PC-9 (cell line): ENCODE data around the gene FHDC1.

Experiments
- EZH2 ChIP-seq: fragments of 200-600 bp; sonication (generic); IDR thresholded peaks from 2 replicates; pipeline ENCODE4 v1.8.0; 2017; ENCODE audit warnings: antibody characterized with exemption, low read depth
- TF ChIP-seq, protein P1 (sequence below): fragments of 200-600 bp; sonication (generic); conservative IDR thresholded peaks from 2 replicates; pipeline ENCODE4 v1.6.1; 2017; ENCODE audit warnings: mixed run types, antibody characterized with exemption, mild to moderate bottlenecking, moderate library complexity

- TF ChIP-seq, protein P1, sequence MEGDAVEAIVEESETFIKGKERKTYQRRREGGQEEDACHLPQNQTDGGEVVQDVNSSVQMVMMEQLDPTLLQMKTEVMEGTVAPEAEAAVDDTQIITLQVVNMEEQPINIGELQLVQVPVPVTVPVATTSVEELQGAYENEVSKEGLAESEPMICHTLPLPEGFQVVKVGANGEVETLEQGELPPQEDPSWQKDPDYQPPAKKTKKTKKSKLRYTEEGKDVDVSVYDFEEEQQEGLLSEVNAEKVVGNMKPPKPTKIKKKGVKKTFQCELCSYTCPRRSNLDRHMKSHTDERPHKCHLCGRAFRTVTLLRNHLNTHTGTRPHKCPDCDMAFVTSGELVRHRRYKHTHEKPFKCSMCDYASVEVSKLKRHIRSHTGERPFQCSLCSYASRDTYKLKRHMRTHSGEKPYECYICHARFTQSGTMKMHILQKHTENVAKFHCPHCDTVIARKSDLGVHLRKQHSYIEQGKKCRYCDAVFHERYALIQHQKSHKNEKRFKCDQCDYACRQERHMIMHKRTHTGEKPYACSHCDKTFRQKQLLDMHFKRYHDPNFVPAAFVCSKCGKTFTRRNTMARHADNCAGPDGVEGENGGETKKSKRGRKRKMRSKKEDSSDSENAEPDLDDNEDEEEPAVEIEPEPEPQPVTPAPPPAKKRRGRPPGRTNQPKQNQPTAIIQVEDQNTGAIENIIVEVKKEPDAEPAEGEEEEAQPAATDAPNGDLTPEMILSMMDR, result no peak
- no peak for TF ChIP-seq EZH2
Measured at GRCh38 chr4:152926959-152927358, 9.2 kb upstream of the FHDC1 start.
